ENCODE measurements around the gene GUSB.
A peak's percentile ranks its signal among the peaks of the same experiment; 100 is the strongest.
"Not testable (repeated sequence)": the region's sequence is repeated elsewhere in the genome, so short reads cannot be mapped to it uniquely, and the experiment has no call there.

GUSB gene

DNA sequence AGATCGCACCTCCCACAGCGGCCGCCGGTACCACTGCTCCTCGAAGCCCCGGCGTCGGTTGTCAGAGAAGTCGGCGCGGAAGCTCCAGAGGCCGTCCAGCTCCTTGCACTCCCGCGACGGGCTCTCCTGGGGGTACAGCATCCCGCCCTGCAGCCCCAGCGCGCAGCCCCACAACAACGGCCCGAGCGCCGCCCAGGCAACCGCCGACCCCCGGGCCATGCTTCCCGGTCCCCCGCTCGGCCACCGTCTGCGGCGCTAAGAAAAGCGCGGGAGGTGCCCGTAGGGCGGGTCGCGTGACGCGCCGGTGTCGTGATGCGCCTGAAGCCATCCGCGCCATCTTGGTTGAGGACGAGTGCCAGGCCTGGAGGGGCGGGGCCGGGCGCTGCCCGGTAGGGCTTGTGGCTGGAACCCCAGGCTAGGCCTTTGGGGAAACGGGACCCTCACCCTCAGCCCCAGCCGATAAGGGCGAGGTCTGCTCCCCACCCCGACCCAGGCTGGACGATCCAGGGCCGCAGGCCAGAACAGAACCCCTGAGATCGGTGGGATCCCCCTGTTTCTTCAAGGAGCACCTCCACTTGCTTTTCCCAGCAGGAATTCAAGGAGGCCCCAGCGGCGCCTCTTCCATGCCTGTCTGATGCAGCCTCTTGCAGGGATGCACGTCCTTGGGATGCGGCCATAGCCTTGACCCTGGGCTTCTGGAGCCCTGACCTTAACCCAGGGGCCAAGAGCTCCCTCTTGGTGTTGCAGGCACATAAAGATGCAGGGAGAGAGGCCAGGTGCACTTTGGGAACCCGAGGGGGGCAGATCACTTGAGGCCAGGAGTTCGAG, at the start of gene GUSB:
GUSB (minus strand) TSS at position 249 of the 828 bp plus-strand sequence; CDS start at position 219, 30 bp downstream.
- DNase-seq (ENCODE audit: low read depth) = peak; percentile 78

DNA sequence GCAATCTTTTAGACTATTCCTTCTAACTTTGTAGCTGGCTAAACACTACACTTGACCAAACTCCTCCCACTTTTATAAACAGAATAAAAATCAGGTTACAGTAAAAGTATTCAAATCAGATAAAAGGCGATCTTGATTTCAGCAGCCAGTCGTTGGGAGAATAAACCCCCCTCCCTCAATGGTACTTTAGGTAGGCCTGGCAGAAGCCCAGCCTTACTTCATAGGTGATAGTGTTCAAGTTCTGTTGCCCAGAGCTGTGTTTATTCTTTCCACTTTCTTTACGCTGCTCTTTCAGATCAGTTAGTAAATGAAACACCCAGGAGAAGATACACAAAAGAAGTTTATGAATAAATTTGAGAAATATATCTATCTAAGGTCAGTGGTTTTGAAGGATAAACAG, 46.3 kb upstream of the GUSB start:
- DNase-seq (ENCODE audit: low read depth) = not testable (repeated sequence)

DNA sequence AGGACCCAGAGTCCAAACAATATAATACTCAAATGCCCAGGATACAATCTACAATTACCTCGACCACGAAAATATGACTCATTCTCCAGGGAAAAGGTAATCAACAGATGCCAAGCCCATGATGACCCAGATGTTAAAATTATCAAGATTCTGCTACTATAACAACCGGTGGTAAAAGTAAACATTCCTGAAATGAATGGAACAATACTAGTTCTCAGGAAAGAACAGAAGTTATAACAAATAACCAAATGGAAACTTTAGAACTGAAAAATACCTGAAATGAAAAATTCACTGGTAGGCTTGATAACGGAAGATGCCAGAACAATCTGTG, 34.1 kb upstream of the GUSB start:
- DNase-seq (ENCODE audit: low read depth) = peak; percentile 67

DNA sequence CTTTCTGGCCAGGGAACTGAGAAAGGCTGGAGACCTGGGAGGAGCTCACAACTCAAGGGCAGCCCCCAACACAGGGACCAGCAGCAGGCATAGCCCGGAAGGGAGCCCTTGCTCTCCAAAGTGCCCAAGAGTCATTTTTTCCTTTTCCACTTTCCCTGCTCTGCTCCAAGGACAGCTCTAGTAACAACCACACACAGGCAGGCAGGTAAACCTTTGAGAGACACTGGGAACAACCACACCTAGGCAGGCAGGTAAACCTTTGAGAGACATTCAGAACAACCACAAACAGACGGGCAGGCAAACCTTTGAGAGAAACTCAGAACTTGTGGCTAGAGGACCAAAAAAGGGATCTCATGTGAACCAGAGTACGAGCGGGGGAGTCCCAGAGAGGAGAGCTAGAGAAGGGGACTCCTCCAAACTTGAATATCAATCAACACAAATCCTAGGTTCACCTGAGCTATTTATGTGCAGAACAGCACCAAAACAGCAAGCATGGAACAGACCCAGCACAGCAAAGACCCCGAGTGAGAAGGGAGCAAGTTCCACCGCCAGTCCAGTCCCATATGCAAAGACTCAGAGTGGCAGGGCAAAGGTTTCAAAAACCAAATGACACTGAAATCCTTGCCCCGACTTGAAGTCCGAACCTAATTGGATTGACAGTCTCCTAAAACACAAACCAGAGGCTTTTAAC, 33.6 kb upstream of the GUSB start:
- DNase-seq (ENCODE audit: low read depth) = no peak

DNA sequence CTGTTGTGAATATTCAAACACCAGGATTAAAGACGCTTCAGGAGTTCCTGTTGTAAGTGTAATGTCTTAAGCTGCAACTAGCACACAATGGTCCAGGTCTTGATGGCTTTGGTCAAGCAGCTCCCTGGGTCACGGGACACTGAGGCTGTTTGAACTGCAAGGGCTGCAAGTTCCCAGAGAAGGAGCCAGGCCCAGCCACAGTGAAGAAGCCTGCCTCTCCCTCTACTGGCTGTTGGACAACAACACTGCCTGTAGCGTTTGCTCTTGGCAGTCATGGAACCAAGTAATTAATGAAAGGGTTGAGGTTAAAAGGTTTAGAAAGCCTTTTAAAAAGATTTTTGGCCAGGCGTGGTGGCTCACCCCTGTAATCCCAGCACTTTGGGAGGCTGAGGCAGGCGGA, 31.9 kb upstream of the GUSB start:
- DNase-seq (ENCODE audit: low read depth) = peak; percentile 69

DNA sequence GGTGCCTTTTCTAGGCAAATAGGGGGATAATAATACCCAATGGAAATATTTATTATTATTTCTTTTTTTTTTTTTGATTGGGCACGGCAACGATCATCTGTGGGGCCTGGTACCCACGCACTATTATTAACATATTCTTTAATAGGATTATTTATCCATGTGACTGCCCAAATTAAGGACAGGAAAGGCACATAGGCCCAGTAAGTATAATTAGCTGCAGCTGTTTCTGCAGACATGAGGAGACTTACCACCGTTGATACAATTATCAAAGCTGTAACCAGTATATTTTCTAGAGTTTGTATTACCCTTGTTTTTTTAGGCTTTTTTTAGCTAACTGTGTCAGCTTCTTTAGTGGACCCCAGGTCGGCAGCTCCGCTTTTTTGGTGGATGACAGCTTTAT, 25.2 kb upstream of the GUSB start:
- DNase-seq (ENCODE audit: low read depth) = no peak

DNA sequence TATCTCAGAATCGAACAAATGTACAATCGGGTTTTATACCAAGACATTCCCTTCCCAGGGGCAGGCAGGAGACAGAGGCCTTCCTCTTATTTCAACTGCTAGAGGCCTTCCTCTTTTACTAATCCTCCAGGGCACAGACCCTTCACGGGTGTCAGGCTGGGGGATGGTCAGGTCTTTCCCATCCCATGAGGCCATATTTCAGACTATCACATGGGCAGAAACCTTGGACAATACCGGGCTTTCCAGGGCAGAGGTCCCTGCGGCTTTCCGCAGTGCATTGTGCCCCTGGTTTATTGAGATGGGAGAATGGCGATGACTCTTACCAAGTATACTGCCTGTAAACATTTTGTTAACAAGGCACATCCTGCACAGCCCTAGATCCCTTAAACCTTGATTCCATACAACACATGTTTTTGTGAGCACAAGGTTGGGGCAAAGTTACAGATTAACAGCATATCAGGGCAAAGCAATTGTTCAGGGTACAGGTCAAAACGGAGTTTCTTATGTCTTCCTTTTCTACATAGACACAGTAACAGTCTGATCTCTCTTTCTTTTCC, 23.2 kb upstream of the GUSB start:
- DNase-seq (ENCODE audit: low read depth) = not testable (repeated sequence)

DNA sequence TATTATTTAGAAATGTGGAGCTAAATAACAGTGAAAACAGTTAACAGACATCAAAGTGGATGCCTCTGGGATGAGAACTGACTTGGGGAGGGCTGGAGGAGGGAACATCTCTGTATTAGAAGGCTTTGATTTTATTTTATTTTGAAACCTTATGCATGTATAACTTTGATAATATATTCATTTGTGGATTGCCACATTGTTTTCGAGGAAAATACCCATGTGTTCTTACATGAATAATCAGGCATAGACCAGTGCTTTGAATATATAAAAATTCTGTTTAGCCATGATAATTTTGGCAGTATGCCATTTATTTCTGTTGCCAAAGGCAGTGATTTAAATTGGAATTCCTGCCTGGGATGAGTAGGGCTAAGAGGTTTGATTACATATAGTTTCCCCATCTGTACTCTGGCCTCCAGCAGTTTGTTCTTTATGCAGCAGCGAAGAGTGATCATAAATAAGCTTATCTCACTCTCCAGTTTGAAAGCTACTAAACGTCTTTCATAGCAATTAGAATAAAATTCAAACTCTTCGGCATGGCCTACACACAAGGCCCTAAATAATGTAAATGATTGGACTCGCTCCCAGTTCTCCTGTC, 18.9 kb upstream of the GUSB start:
- not testable (repeated sequence) for DNase-seq (ENCODE audit: low read depth)

DNA sequence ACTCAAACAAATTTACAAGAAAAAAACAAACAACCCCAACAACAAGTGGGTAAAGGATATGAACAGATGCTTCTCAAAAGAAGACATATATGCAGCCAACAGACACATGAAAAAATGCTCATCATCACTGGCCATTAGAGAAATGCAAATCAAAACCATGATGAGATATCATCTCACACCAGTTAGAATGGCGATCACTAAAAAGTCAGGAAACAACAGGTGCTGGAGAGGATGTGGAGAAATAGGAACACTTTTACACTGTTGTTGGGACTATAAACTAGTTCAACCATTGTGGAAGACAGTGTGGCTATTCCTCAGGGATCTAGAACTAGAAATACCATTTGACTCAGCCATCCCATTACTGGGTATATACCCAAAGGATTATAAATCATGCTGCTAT, 13.0 kb upstream of the GUSB start:
- DNase-seq (ENCODE audit: low read depth) = not testable (repeated sequence)

DNA sequence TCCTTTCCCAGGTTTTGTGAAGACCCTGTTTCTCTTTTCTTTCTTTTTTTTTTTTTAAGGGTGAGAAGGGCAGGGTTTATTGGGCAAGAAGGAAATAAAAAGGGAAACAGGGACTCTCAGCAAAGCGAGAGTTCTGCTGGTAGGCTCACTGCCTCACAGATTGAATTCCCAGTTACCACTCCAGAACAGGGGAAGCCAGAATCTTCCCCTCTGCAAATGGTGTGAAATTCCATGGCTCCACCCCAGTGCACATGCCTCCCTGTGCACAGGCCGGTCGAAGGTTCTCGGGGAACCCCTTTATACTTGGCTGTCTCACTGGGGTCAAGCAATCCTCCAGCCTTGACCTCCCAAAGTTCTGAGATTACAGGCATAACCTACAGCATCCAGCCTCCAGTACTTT, 10.5 kb upstream of the GUSB start:
- DNase-seq (ENCODE audit: low read depth) = no peak

DNA sequence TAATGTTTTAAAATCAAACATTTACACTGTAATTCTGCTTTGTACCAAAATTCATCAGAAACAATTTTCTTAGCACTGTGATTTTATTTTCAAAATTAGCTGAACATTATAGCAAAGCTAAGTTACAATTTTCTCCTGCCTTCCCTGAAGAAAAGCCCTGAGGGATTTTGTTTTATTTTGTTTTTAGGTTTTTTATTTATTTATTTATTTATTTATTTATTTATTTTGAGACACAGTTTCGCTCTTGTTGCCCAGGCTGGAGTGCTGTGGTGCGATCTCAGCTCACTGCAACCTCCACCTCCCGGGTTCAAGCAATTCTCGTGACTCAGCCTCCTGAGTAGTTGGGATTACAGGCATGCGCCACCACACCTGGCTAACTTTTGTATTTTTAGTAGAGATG, 9.8 kb upstream of the GUSB start:
- not testable (repeated sequence) for DNase-seq (ENCODE audit: low read depth)

DNA sequence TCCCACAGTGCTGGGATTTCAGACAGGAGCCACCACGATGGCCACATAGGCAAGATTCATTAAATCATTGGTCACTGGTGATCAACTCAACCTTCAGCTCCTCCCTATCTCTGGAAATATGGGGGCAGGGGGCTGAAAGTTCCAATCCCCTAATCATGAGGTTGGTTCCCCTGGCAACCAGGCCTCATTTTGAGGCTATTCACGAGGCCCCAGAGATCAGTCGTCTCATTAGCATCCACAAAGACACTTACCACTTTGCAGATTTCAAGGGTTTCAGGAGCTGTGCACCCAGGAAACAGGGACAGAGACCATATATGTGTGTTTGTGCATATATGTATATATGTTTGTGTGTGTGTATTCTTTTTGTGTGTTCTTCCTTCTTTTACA, 7.7 kb upstream of the GUSB start:
- DNase-seq (ENCODE audit: low read depth) = no peak

DNA sequence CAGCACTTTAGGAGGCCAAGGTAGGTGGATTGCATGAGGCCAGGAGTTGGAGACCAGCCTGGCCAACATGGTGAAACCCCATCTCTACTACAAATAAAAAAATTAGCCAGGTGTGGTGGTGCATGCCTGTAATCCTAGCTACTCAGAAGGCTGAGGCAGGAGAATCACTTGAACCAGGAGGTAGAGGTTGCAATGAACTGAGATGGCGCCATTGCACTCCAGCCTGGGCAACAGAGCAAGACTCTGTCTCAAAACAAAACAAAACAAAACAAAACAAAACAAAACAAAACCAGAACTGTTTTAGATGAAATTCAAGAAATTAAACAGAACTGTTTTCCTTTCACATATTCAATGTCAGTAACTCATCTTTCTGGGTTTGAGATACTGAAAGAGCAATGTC, 6.5 kb upstream of the GUSB start:
- not testable (repeated sequence) for DNase-seq (ENCODE audit: low read depth)

DNA sequence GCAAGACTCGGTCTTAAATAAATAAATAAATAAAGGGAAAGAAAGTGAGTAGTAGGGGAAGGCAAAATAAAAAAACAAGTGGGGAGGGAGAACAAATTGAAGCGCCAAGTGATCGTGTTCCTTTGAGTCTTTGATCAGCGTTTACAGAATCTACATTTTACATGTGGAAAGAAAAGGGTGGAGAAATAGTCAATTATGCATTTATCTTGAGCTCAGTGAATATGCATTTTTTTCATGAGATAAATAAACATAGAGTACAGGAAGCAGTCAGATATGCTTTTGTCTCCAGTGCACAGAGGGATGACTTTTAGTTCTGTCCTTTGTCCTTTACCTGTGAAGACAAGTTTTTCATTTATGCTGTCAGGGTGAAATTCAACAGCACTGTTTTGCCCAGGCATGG, 6.1 kb upstream of the GUSB start:
- no peak for DNase-seq (ENCODE audit: low read depth)

DNA sequence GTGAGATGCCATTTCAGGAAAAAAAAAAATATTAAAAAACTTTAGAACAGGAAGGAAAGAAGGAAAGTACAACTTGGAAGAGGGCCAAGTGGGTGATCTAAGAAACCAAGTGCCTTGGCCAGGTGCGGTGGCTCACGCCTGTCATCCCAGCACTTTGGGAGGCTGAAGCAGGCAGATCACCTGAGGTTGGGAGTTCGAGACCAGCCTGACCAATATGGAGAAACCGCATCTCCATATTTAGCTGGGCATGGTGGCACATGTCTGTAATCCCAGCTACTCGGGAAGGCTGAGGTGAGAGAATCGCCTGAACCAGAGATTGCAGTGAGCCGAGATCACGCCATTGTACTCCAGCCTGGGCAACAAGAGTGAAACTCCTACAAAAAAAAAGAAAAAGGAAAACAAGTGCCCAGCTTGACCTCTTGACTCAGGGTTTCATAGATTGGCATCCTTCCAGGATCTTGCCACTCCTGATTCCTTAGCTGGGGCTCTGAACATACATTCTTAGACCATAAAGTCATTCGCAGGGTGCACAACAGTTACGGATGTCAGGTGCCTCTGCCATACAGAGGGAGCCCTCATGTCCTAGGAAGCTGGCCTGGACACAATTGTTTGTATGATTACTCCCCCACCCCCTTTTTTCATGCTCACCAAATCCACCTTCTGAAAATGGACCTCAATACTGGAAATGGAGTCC, 2.1 kb upstream of the GUSB start:
- peak; percentile 55 for DNase-seq (ENCODE audit: low read depth)

DNA sequence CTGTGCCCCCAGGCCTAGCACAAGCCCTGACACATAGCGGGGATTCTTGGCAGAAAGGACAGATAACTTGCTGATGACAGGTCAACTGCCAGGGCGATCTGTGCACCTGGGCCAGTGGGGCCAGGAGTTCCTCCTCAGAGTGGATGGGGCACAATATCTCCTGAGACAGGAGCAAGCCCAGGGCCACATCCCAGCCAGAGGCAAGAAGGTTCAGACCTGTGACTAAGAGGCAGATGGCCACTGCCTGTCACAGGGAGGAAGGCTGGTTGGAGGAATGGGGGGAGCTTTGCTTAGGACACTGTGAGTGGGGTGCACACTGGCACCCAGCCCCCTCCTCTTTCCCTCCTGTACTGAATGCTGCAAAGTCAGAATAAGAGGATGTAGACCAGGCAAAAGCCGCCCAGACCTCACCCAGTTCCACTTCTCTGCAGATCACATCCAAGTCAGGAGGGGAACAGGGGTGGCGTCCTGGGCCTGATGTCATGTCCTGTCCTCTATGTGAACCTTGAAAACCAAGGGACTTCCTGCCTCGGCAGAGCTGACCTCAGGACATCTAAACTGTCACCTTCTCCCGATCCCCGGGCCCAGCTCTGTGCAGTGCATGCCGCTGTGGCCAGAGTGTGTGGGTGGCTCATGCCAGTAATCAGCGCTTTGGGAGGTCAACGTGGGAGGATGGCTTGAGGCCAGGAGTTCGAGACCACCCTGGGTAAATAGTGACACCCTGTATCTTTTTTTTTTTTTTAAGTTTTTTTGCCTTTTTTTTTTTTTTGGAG, 1.3 kb downstream of the GUSB start:
- no peak for DNase-seq (ENCODE audit: low read depth)

DNA sequence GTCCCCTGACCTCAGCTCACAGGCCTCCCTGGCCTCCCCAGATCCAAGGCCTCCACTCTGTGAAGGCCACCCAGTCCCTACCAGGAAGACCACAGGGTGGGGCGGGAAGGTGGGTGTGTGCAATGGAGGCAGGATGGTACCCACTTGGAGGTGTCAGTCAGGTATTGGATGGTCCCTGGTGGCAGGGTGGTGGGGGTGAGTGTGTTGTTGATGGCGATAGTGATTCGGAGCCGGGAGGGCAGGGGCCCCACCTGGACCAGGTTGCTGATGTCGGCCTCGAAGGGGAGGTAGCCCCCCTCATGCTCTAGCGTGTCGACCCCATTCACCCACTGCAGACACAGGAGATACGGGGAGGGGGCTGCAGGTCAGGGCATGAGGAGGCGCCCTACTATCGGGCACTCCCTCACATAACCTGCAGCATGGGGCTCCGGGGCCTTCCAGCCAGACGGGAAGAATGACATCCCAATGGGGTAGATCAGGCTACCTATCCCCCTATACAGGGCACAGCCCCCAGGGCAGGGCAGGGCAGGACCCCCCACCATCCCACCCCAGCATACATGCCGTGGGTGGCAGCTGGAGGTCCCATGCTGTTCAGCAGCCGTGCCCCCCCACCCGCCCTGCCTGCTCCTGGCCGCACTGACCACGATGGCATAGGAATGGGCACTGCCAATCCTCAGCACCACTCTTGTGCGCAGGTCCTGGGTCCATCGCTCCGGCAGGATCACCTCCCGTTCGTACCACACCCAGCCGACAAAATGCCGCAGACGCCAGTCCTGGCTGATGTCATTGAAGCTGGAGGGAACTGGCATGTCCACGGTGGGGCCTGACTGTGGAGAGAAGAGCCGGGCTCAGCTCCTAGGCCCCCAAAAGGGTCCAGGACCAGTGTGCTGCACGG, 2.2 kb downstream of the GUSB start:
- no peak for DNase-seq (ENCODE audit: low read depth)

DNA sequence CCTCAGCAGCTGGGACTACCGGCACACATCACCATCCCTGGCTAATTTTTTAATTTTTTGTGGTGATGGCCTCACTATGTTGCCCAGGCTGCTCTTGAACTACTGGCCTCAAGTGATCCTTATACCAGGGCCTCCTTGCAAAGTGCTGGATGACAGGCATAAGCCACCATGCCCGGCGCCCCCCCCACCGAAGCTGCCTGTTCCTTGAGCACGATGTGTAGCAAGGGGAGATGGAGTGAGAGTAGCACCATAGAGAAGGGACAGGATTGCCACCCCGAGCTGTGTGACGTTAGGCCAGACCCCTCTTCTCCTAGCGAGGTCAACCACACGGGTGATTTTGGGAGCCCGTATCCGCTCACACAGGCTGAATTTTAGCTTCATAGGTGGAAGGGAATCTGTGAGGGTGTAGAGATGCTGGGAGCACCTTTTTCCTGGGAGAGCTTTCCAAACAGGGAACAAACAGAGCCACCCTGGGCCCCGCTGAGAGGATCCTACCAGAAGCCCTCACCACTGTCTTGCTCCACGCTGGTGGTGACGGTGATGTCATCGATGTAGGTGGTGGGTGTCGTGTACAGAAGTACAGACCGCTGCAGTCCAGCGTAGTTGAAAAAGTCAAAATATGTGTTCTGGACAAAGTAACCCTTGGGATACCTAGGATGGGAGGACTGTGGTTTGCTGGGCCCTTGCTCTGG, 3.0 kb downstream of the GUSB start:
- no peak for DNase-seq (ENCODE audit: low read depth)

DNA sequence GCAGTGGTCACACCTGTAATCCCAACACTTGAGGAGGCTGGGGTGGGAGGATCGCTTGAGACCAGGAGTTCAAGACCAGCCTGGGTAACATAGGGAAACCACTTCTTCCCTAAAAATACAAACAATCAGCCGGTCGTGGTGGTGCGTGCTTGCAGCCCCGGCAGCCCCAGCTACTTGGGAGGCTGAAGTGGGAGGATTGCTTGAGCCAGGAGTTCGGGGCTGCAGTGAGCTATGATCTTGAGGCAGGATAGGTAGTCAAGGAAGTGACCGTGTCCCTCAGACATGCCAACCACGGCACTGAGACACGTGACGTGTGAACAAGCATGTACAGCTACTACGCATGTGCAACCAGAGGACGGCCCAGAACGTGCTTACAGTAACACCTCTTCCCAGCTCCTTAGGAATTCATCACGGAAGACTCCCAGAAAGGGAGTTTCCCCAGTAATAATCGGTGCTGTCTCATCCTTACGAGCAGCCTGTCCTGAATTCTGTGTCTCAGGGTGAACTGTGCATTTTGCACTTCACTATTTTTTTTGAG, 5.3 kb downstream of the GUSB start:
- DNase-seq (ENCODE audit: low read depth) = no peak

All from amniotic epithelial cell (primary cell).